HepG2 (cell line): ENCODE results near the gene CALML5. TPM values are rescaled to one million over a fixed set of nuclear protein-coding genes. Genes with fewer than 3 reads are reported as not detected.

Experiments used
- ATAC-seq: fragments of 200-7000 bp; cut with Tn5 transposase; 3 replicates; pipeline ENCODE4 v1.9.1; 2020; ENCODE audit warnings: mild to moderate bottlenecking, moderate library complexity
- BruUV-seq: library from RNA; stranded (reverse); fragments of 400-500 nt; replicated peaks from 2 replicates; lab custom pipeline; 2021; lab: Mats Ljungman, UMichigan
- CTCF ChIA-PET: fragments of 300-600 bp; formaldehyde crosslinking; extraction: SDS; loops from one replicate; lab custom pipeline; 2021; ENCODE audit warnings: low total read pairs, inconsistent platforms, low intra/inter-chr PET ratio; lab: Yijun Ruan, JAX
- POLR2A ChIA-PET: fragments of 350-600 bp; sonication (Branson Sonifier 250); formaldehyde crosslinking; loops from one replicate; lab custom pipeline; 2020; ENCODE audit warnings: antibody characterized with exemption, inconsistent platforms; lab: Yijun Ruan, JAX
- DNase-seq: peaks from one replicate; pipeline ENCODE4 v3.0.0-alpha.2; 2015; ENCODE audit warnings: low spot score
- FAIRE-seq: peaks from 3 replicates; lab custom pipeline; 2011; peaks lifted over from hg19 to GRCh38; lab: Jason Lieb, UNC
- H2AFZ ChIP-seq: one replicate; pipeline ENCODE4 v1.6.1; 2011; ENCODE audit warnings: low read length, inconsistent platforms
- H3K27ac ChIP-seq: fragments of 300-600 bp; 3 replicates; pipeline ENCODE4 v1.8.0; 2011; ENCODE audit warnings: mixed run types, mild to moderate bottlenecking, mixed read lengths, low read length, inconsistent platforms; ENCODE audit not compliant: insufficient read depth; ENCODE audit errors: extremely low read length
- H3K27me3 ChIP-seq, 2 experiments: fragments of 200-600 bp in 1 of 2; 2 replicates in 1 of 2; 3 replicates in 1 of 2; pipeline versions ENCODE4 v1.6.0 to v1.8.0; 2011; ENCODE audit warnings: low read length in 2 of 2, mild to moderate bottlenecking in 2 of 2, moderate library complexity in 2 of 2, inconsistent platforms in 1 of 2; ENCODE audit not compliant: insufficient read depth in 2 of 2, control insufficient read depth in 1 of 2
- H3K36me3 ChIP-seq, 2 experiments: fragments of 200-600 bp in 1 of 2; replicated peaks in 1 of 2; 2 replicates in 1 of 2; 3 replicates in 1 of 2; pipeline versions ENCODE4 v1.5.1 to v1.8.0; 2011; ENCODE audit warnings: low read length in 2 of 2, inconsistent platforms in 1 of 2; ENCODE audit not compliant: insufficient read depth in 2 of 2, control insufficient read depth in 1 of 2
- H3K4me1 ChIP-seq: 2 replicates; pipeline ENCODE4 v1.5.1; 2012; ENCODE audit warnings: low read length, inconsistent platforms; ENCODE audit not compliant: insufficient read depth
- H3K4me2 ChIP-seq: 2 replicates; pipeline ENCODE4 v1.6.0; 2011; ENCODE audit warnings: low read depth, low read length, inconsistent platforms
- H3K4me3 ChIP-seq, 3 experiments: fragments of 200-600 bp in 1 of 3; sonication (generic), shearing (Covaris generic) in 1 of 3; replicated peaks in 1 of 3; 2 replicates each; pipeline ENCODE4 v1.5.1; 2011 to 2016; ENCODE audit warnings: low read length in 3 of 3, inconsistent platforms in 2 of 3, low read depth in 2 of 3, mild to moderate bottlenecking in 2 of 3, control low read depth in 1 of 3, mixed read lengths in 1 of 3; ENCODE audit not compliant: insufficient read depth in 1 of 3
- H3K79me2 ChIP-seq: one replicate; pipeline ENCODE4 v1.6.1; 2011; ENCODE audit warnings: low read length, inconsistent platforms; ENCODE audit not compliant: insufficient read depth
- H3K9ac ChIP-seq: 2 replicates; pipeline ENCODE4 v1.6.0; 2011; ENCODE audit warnings: mild to moderate bottlenecking, low read depth, low read length, inconsistent platforms; ENCODE audit not compliant: insufficient read depth
- H3K9me3 ChIP-seq: 2 replicates; pipeline ENCODE4 v1.5.1; 2012; ENCODE audit warnings: mild to moderate bottlenecking, low read length
- H4K20me1 ChIP-seq: 2 replicates; pipeline ENCODE4 v1.6.0; 2011; ENCODE audit warnings: inconsistent platforms, mild to moderate bottlenecking, low read length, moderate library complexity; ENCODE audit not compliant: insufficient read depth
- ELF3 ChIP-seq: IDR thresholded peaks from 2 replicates; pipeline ENCODE4 v1.6.1; 2016; ENCODE audit warnings: missing genetic modification reagents, missing compliant biosample characterization
- GABPB1 ChIP-seq: IDR thresholded peaks from 2 replicates; pipeline ENCODE4 v1.6.1; 2016; ENCODE audit warnings: mild to moderate bottlenecking, missing genetic modification reagents, moderate library complexity, missing compliant biosample characterization
- KAT2B ChIP-seq: fragments of 150-350 bp; IDR thresholded peaks from 2 replicates; pipeline ENCODE4 v1.6.1; 2014; ENCODE audit warnings: low read depth, low read length, borderline replicate concordance
- NRL ChIP-seq: sonication (generic); formaldehyde crosslinking; IDR thresholded peaks from 2 replicates; pipeline ENCODE4 v1.5.0; 2020; ENCODE audit warnings: missing genetic modification reagents, mild to moderate bottlenecking, moderate library complexity, borderline replicate concordance
- SMAD1 ChIP-seq: sonication (generic); formaldehyde crosslinking; IDR thresholded peaks from 2 replicates; pipeline ENCODE4 v1.4.0; 2020; ENCODE audit warnings: missing genetic modification reagents, low read depth, mild to moderate bottlenecking, borderline replicate concordance
- ZBTB7B ChIP-seq: sonication (generic); formaldehyde crosslinking; IDR thresholded peaks from 2 replicates; pipeline ENCODE4 v1.4.0; 2020; ENCODE audit warnings: missing genetic modification reagents
- ZFAT ChIP-seq: sonication (generic); formaldehyde crosslinking; conservative IDR thresholded peaks from 2 replicates; pipeline ENCODE4 v1.8.1; 2023; ENCODE audit warnings: missing genetic modification reagents, inconsistent platforms
- ZKSCAN5 ChIP-seq: sonication (generic); formaldehyde crosslinking; IDR thresholded peaks from 2 replicates; pipeline ENCODE4 v1.5.1; 2020; ENCODE audit warnings: mild to moderate bottlenecking, missing genetic modification reagents
- ZNF331 ChIP-seq: sonication (generic); formaldehyde crosslinking; IDR thresholded peaks from 2 replicates; pipeline ENCODE4 v1.4.0; 2020; ENCODE audit warnings: missing genetic modification reagents
- ZNF552 ChIP-seq: sonication (generic); formaldehyde crosslinking; IDR thresholded peaks from 2 replicates; pipeline ENCODE4 v1.9.0; 2022; ENCODE audit warnings: missing genetic modification reagents, mild to moderate bottlenecking, borderline replicate concordance
- ZNF749 ChIP-seq: sonication (generic); formaldehyde crosslinking; IDR thresholded peaks from 2 replicates; pipeline ENCODE4 v1.8.0; 2022; ENCODE audit warnings: mild to moderate bottlenecking, missing genetic modification reagents, moderate library complexity, borderline replicate concordance
- ZNF883 ChIP-seq: sonication (generic); formaldehyde crosslinking; IDR thresholded peaks from 2 replicates; pipeline ENCODE4 v1.5.1; 2020; ENCODE audit warnings: mild to moderate bottlenecking, missing genetic modification reagents; ENCODE audit errors: not compliant biosample characterization
- WGBS: methylation state at CpG from one replicate; pipeline ENCODE4 v1.1.6; 2017; ENCODE audit warnings: low lambda C conversion rate; 5-methylcytosine and 5-hydroxymethylcytosine counted together
- in situ Hi-C: cut with HindIII; loops from 2 replicates; pipeline ENCODE4 v1.10.0; 2017; ENCODE audit warnings: low pct_unique_long_range_greater_than_20kb; ENCODE audit not compliant: extremely low pct_ligation_motif_present
- intact Hi-C: fragments of 100-400 bp; cut with micrococcal nuclease; formaldehyde crosslinking; loops from one replicate; pipeline ENCODE4 v1.10.0; 2022; ENCODE audit not compliant: unreplicated experiment
- polyA plus RNA-seq, 8 experiments: library from polyadenylated mRNA; depleted of rRNA in 3 of 8; stranded (reverse) in 7 of 8; unstranded in 1 of 8; fragments of >200 nt; fragmentation: Illumina TruSeq in 4 of 8; extraction: Trizol in 4 of 8; gene quantifications; 2 replicates each; pipeline versions ENCODE4 v1.2.1 to v1.2.3, GENCODE V29; 2011 to 2016; ENCODE audit warnings: low read depth in 4 of 8, missing spikeins in 1 of 8, mixed read lengths in 1 of 8; ENCODE audit not compliant: insufficient read depth in 1 of 8
- total RNA-seq, 5 experiments: library from RNA; depleted of rRNA; stranded (reverse); fragments of >200 nt; fragmentation: Illumina TruSeq; extraction: Trizol; gene quantifications; 2 replicates each; pipeline ENCODE4 v1.2.3, GENCODE V29; 2016; ENCODE audit warnings: low read depth in 1 of 5
- TF ChIP-seq, protein P1 (sequence below): sonication (generic); formaldehyde crosslinking; IDR thresholded peaks from 2 replicates; pipeline ENCODE4 v1.8.0; 2022; ENCODE audit warnings: missing genetic modification reagents, low read depth, mild to moderate bottlenecking, borderline replicate concordance
- TF ChIP-seq, protein P2 (sequence below): sonication (generic); formaldehyde crosslinking; IDR thresholded peaks from 2 replicates; pipeline ENCODE4 v1.4.0; 2020; ENCODE audit warnings: missing genetic modification reagents

Gene CALML5
- total and polyA plus RNA-seq, 2 of the 13 experiments (the other 11 are each of a cell fraction or from before 2014, with no cell fraction given): not detected

DNA sequence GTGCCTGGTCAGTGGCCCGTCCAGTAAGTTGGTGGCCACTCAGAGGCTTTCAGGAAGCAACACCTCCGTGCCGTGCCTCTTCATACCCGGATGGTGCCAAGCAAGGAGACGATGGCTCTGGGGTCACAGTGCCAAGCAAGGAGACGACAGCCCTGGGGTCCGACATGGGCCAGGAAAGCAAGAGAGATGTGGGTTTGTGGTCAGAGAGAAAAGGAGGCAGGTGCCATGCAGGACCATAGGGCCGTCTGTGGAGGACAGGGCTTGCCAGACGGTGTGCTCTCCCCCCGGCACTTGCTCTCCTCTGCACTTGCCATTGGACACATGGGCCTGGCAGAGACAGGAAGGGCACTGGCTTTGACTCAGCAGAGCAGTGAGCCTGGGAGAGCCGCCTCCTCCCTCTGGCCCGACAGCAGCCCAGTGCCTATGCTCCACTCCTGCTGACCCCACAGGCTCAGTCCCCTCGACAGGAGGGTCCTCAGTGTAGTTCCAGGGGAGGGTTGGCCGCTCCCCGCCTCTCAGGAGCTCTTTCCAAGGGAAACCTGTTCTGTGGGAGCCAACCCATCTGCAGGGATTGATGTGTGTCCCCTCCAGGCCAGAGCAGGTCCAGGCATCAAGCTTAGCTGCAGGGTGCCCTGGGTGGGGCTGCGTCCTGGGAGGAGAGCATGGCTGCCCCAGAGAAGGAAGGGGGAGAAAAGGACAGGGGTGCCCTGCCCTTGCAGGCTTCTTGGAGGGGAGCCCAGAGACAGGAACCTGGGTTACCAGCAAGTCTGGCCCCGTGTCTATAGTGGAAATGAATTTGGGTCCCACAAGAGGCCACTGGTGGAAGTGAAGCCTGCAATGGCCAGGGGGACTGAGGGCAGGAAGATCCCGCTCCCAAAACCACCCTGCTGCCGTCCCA, 7.6 kb upstream of the CALML5 start:
- Histone ChIP-seq H3K4me2 (no peak overlapping the region), H3K4me3 (no peak overlapping the region), H4K20me1 (no peaks in the 10 kb centered on the region), H2AFZ (no peak overlapping the region), H3K79me2 (no peaks in the 10 kb centered on the region), H3K4me1 (peaks cover 43% of the 10 kb centered on the region), H3K27ac (no peak overlapping the region), H3K27me3 (peaks cover 13 to 54% of the 10 kb centered on the region in 2 experiments), H3K36me3 (no peaks in the 10 kb centered on the region), H3K9ac (no peak overlapping the region), H3K9me3 (no peaks in the 10 kb centered on the region)
- WGBS: 68% methylated on average over 14 of the region's 19 CpGs
- ChIA-PET CTCF (no interaction called here), POLR2A (no interaction called here)
- no peak for DNase-seq
- in situ Hi-C loops: no loop called here
- intact Hi-C loops: no loop called here
- peak; percentile 3 for TF ChIP-seq ZNF883 (CRISPR knock-in tag)
- TF ChIP-seq ZBTB7B (CRISPR knock-in tag): no peak
- no peak for TF ChIP-seq ZNF749 (CRISPR knock-in tag)
- TF ChIP-seq SMAD1 (CRISPR knock-in tag): no peak
- no peak for TF ChIP-seq KAT2B
- TF ChIP-seq ZFAT (CRISPR knock-in tag): no peak
- no peak for TF ChIP-seq ZKSCAN5 (CRISPR knock-in tag)
- TF ChIP-seq ELF3: no peak
- TF ChIP-seq, protein P1, sequence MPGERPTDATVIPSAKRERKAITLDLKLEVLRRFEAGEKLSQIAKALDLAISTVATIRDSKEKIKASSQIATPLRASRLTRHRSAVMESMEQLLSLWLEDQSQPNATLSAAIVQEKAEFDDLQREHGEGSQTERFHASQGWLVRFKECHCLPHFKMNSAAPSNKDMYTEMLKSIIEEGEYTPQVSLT (CRISPR knock-in tag): no peak
- TF ChIP-seq NRL (CRISPR knock-in tag): 0 out of 2 replicates have a peak, but pooled peaks have one; percentile 15
- TF ChIP-seq, protein P2, sequence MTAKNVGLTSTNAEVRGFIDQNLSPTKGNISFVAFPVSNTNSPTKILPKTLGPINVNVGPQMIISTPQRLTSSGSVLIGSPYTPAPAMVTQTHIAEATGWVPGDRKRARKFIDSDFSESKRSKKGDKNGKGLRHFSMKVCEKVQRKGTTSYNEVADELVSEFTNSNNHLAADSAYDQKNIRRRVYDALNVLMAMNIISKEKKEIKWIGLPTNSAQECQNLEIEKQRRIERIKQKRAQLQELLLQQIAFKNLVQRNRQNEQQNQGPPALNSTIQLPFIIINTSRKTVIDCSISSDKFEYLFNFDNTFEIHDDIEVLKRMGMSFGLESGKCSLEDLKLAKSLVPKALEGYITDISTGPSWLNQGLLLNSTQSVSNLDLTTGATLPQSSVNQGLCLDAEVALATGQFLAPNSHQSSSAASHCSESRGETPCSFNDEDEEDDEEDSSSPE (CRISPR knock-in tag): no peak
- TF ChIP-seq GABPB1 (CRISPR knock-in tag): no peak
- no peak for TF ChIP-seq ZNF331 (CRISPR knock-in tag)
- no peak for TF ChIP-seq ZNF552 (CRISPR knock-in tag)
- no TSS peak for BruUV-seq
- ATAC-seq: peak; percentile 33
- no peak for FAIRE-seq
